RWPE2 (cell line): ENCODE measurements around the gene PFDN2.

Source experiments
- ATAC-seq: fragments of 200-7000 bp; cut with Tn5 transposase; 3 replicates; pipeline ENCODE4 v1.9.1; 2021; ENCODE audit warnings: low read depth
- DNase-seq: peaks from one replicate; pipeline ENCODE4 v3.0.0-alpha.2; 2020; ENCODE audit warnings: low spot score
- H3K27ac ChIP-seq: fragments of 450-650 bp; 2 replicates; pipeline ENCODE4 v1.5.1; 2017; ENCODE audit warnings: mild to moderate bottlenecking; ENCODE audit not compliant: poor library complexity, severe bottlenecking
- H3K27me3 ChIP-seq: fragments of 250-450 bp; sonication (Bioruptor Pico); 2 replicates; pipeline ENCODE4 v1.5.1; 2021; ENCODE audit warnings: mild to moderate bottlenecking, moderate library complexity; ENCODE audit not compliant: insufficient read depth, poor library complexity, severe bottlenecking
- H3K36me3 ChIP-seq: fragments of 250-450 bp; sonication (Bioruptor Pico); 2 replicates; pipeline ENCODE4 v1.5.1; 2020; ENCODE audit warnings: low read depth, mild to moderate bottlenecking, moderate library complexity
- H3K4me1 ChIP-seq: fragments of 250-450 bp; sonication (Bioruptor Pico); 2 replicates; pipeline ENCODE4 v1.5.1; 2021; ENCODE audit warnings: mild to moderate bottlenecking, moderate library complexity; ENCODE audit not compliant: insufficient read depth, poor library complexity, severe bottlenecking
- H3K4me3 ChIP-seq: fragments of 250-450 bp; sonication (Bioruptor Pico); 2 replicates; pipeline ENCODE4 v1.5.1; 2021; ENCODE audit warnings: mild to moderate bottlenecking, moderate library complexity; ENCODE audit not compliant: severe bottlenecking
- H3K9me3 ChIP-seq: fragments of 250-450 bp; sonication (Bioruptor Pico); 2 replicates; pipeline ENCODE4 v1.5.1; 2021; ENCODE audit warnings: mild to moderate bottlenecking, moderate library complexity; ENCODE audit not compliant: severe bottlenecking
- TF ChIP-seq, protein P1 (sequence below): fragments of 450-650 bp; IDR thresholded peaks from one replicate; pipeline ENCODE4 v1.5.1; 2017; ENCODE audit warnings: mild to moderate bottlenecking, moderate library complexity; ENCODE audit not compliant: poor library complexity, severe bottlenecking

Gene PFDN2

GRCh38 chr1:161061419-161061818 is 56.4 kb downstream of the PFDN2 start:
- Histone ChIP-seq H3K9me3 (no peaks in the 10 kb centered on the region), H3K4me1 (no peaks in the 10 kb centered on the region), H3K27ac (no peak overlapping the region), H3K36me3 (no peaks in the 10 kb centered on the region), H3K27me3 (no peaks in the 10 kb centered on the region), H3K4me3 (no peak overlapping the region)
- TF ChIP-seq, protein P1, sequence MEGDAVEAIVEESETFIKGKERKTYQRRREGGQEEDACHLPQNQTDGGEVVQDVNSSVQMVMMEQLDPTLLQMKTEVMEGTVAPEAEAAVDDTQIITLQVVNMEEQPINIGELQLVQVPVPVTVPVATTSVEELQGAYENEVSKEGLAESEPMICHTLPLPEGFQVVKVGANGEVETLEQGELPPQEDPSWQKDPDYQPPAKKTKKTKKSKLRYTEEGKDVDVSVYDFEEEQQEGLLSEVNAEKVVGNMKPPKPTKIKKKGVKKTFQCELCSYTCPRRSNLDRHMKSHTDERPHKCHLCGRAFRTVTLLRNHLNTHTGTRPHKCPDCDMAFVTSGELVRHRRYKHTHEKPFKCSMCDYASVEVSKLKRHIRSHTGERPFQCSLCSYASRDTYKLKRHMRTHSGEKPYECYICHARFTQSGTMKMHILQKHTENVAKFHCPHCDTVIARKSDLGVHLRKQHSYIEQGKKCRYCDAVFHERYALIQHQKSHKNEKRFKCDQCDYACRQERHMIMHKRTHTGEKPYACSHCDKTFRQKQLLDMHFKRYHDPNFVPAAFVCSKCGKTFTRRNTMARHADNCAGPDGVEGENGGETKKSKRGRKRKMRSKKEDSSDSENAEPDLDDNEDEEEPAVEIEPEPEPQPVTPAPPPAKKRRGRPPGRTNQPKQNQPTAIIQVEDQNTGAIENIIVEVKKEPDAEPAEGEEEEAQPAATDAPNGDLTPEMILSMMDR: no peak
- DNase-seq: no peak
- ATAC-seq: no peak

GRCh38 chr1:161059293-161059692 is 58.5 kb downstream of the PFDN2 start:
- Histone ChIP-seq H3K27me3 (no peaks in the 10 kb centered on the region), H3K4me1 (no peaks in the 10 kb centered on the region), H3K4me3 (no peak overlapping the region), H3K9me3 (no peaks in the 10 kb centered on the region), H3K27ac (no peak overlapping the region), H3K36me3 (no peaks in the 10 kb centered on the region)
- DNase-seq (no peak), ATAC-seq (no peak)
- TF ChIP-seq, protein P1: no peak

DNA sequence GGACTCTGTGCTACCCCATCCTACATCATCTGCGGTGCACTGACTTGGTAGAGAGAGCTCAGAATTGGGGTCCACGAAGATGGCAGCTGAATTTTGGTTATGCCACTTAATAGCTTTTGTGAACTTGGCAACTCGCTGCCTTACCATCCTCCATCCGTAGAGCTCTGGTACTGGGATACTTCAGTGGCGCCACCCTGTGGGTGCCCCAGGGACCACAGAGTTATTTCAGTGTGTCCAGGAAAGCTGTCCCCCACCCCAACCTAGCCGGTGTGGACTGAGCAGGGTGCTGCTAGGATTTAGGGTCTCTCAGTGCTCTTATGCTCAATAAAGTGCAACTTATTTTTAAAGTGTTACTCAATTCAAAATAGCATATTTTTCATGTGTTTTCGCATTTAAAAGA is 63.0 kb downstream of the PFDN2 start:
- TF ChIP-seq, protein P1: no peak
- Histone ChIP-seq H3K9me3 (no peaks in the 10 kb centered on the region), H3K27ac (no peak overlapping the region), H3K4me3 (no peak overlapping the region), H3K36me3 (no peaks in the 10 kb centered on the region), H3K4me1 (no peaks in the 10 kb centered on the region), H3K27me3 (no peaks in the 10 kb centered on the region)
- DNase-seq: no peak
- ATAC-seq: no peak

GRCh38 chr1:161054232-161054631 is 63.6 kb downstream of the PFDN2 start:
- Histone ChIP-seq H3K4me3 (no peak overlapping the region), H3K4me1 (no peaks in the 10 kb centered on the region), H3K27me3 (no peaks in the 10 kb centered on the region), H3K9me3 (no peaks in the 10 kb centered on the region), H3K36me3 (no peaks in the 10 kb centered on the region), H3K27ac (no peak overlapping the region)
- no peak for DNase-seq
- no peak for ATAC-seq
- TF ChIP-seq, protein P1: no peak

- no peaks in the 10 kb centered on the region for H3K9me3 ChIP-seq
- no peak overlapping the region for H3K27ac ChIP-seq
- H3K36me3 ChIP-seq: no peaks in the 10 kb centered on the region
- TF ChIP-seq, protein P1: no peak
- no peak overlapping the region for H3K4me3 ChIP-seq
- H3K27me3 ChIP-seq: no peaks in the 10 kb centered on the region
- ATAC-seq (0 out of 3 replicates have a peak, but pooled peaks have one; percentile 21), DNase-seq (no peak)
- H3K4me1 ChIP-seq: no peaks in the 10 kb centered on the region
Observed at GRCh38 chr1:161052899-161053298, 64.9 kb downstream of the PFDN2 start.
